ENCODE data around the gene ALDOA. TPM values are rescaled to one million over a fixed set of nuclear protein-coding genes. Genes with fewer than 3 reads are reported as not detected.
A peak's percentile ranks its signal among the peaks of the same experiment; 100 is the strongest.
"Not testable (repeated sequence)": the region's sequence is repeated elsewhere in the genome, so short reads cannot be mapped to it uniquely, and the experiment has no call there.

ALDOA gene
- total RNA-seq, 1 donor from 2014 or later: 640 TPM

GRCh38 chr16:30114411-30114810 lies 48.9 kb downstream of the ALDOA start:
- Mint-ChIP-seq H3K27me3 (ENCODE audit: low read depth) (no peaks in the 10 kb centered on the region), H3K4me3 (no peak overlapping the region), H3K36me3 (ENCODE audit: low read depth) (peaks cover 3% of the 10 kb centered on the region), H3K9me3 (no peaks in the 10 kb centered on the region), H3K27ac (ENCODE audit: unreplicated experiment) (no peak overlapping the region), H3K4me1 (peaks cover 6% of the 10 kb centered on the region)
- DNase-seq (ENCODE audit: low read depth, low spot score): no peak
- TF ChIP-seq CTCF (conservative IDR thresholded peaks at IDR 0.05): no peak

DNA sequence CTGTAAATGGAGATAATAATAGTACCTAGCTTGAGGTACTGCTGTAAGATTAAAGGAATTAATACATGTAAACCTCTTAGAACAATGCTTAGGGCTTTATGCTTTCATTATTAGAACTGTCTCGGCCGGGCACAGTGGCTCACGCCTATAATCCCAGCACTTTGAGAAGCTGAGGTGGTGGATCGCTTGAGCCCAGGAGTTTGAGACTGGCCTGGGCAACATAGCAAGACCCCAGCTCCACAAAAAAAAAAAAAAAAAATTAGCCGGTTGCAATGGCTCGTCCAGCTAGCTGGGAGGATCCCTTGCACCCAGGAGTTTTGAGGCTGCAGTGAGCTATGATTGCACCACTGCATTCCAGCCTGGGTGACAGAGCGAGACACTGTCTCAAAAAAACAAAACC lies 49.3 kb downstream of the ALDOA start:
- not testable (repeated sequence) for DNase-seq (ENCODE audit: low read depth, low spot score); H3K4me1 Mint-ChIP-seq; H3K36me3 Mint-ChIP-seq (ENCODE audit: low read depth); H3K27ac Mint-ChIP-seq (ENCODE audit: unreplicated experiment); H3K9me3 Mint-ChIP-seq; H3K27me3 Mint-ChIP-seq (ENCODE audit: low read depth)
- peak overlapping the region; percentile 34 for H3K4me3 Mint-ChIP-seq

DNA sequence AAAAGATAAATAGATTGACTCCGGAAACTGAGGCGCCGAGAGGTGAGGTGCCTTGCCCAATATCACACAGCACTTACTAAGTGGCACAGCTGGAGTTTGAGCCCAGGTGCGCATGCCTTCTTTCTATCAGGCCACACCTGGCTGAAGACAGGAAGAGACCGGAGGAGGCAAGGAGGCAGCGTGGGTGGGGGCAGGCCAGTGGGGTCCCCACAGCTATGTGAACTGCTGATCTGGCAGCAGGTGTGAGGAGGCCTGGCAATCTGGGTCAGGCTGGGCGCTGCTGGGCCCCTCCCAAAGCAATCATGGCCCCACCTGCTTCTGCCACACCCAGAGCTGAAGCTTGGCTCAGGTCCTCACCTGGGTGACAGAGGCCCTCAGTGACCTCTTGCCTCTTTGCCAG lies 49.7 kb downstream of the ALDOA start:
- Mint-ChIP-seq H3K36me3 (ENCODE audit: low read depth) (peaks cover 3% of the 10 kb centered on the region), H3K27ac (ENCODE audit: unreplicated experiment) (no peak overlapping the region), H3K27me3 (ENCODE audit: low read depth) (no peaks in the 10 kb centered on the region), H3K4me3 (peak overlapping the region; percentile 34), H3K4me1 (peaks cover 6% of the 10 kb centered on the region), H3K9me3 (no peaks in the 10 kb centered on the region)
- no peak for TF ChIP-seq CTCF (conservative IDR thresholded peaks at IDR 0.05)
- DNase-seq (ENCODE audit: low read depth, low spot score): no peak

- H3K27me3 Mint-ChIP-seq (ENCODE audit: low read depth): no peaks in the 10 kb centered on the region
- no peak overlapping the region for H3K27ac Mint-ChIP-seq (ENCODE audit: unreplicated experiment)
- H3K4me1 Mint-ChIP-seq: peaks cover 3% of the 10 kb centered on the region
- no peak for DNase-seq (ENCODE audit: low read depth, low spot score)
- H3K4me3 Mint-ChIP-seq: no peak overlapping the region
- H3K9me3 Mint-ChIP-seq: no peaks in the 10 kb centered on the region
- TF ChIP-seq CTCF (conservative IDR thresholded peaks at IDR 0.05): no peak
- H3K36me3 Mint-ChIP-seq (ENCODE audit: low read depth): no peaks in the 10 kb centered on the region
Measured at GRCh38 chr16:30116291-30117207, 51.0 kb downstream of the ALDOA start.

DNA sequence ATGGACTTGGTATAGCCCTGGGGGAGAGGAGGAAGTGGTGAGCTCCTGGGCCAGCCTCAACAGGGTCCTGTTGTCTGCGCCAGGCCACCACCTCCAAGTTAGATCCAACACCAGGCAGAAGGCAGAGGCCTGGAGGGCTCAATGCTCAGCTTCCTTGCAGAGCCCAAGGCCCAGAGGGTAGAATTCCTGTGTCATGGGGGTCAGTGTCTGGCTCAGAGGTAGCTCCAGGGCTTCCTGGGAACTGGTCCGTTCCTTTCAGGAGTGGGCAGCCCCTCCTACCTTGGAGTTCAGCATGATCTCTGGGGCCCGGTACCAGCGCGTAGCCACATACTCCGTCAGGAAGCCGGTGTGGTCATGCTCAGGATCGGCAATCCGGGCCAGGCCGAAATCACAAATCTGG lies 52.2 kb downstream of the ALDOA start:
- no peak for DNase-seq (ENCODE audit: low read depth, low spot score)
- H3K27me3 Mint-ChIP-seq (ENCODE audit: low read depth): no peaks in the 10 kb centered on the region
- no peaks in the 10 kb centered on the region for H3K36me3 Mint-ChIP-seq (ENCODE audit: low read depth)
- H3K4me3 Mint-ChIP-seq: no peak overlapping the region
- TF ChIP-seq CTCF (conservative IDR thresholded peaks at IDR 0.05): no peak
- no peaks in the 10 kb centered on the region for H3K9me3 Mint-ChIP-seq
- H3K27ac Mint-ChIP-seq (ENCODE audit: unreplicated experiment): no peak overlapping the region
- H3K4me1 Mint-ChIP-seq: peaks cover 10% of the 10 kb centered on the region

DNA sequence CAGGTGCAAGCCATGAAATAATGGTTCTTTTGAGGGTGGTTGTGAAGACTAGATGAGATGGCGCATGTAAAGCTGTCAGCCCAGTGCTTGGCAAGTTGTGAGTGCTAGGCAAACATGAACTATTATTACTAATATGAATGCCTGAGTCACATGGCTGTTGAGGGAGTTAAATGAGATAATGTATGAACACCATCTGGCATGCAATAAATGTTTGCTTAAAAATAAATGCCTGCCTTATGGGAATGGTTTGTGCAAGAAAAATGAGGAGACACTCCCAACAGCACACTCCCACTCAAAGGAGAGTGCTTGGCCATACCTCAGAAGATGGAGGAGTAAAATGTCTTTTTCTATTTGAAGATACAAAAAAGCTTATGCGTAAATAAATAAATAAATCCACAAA lies 53.9 kb downstream of the ALDOA start:
- H3K27me3 Mint-ChIP-seq (ENCODE audit: low read depth): no peaks in the 10 kb centered on the region
- DNase-seq (ENCODE audit: low read depth, low spot score): no peak
- no peaks in the 10 kb centered on the region for H3K36me3 Mint-ChIP-seq (ENCODE audit: low read depth)
- peak overlapping the region; percentile 32 for H3K4me3 Mint-ChIP-seq
- no peaks in the 10 kb centered on the region for H3K9me3 Mint-ChIP-seq
- H3K27ac Mint-ChIP-seq (ENCODE audit: unreplicated experiment): no peak overlapping the region
- TF ChIP-seq CTCF (conservative IDR thresholded peaks at IDR 0.05): no peak
- peaks cover 14% of the 10 kb centered on the region for H3K4me1 Mint-ChIP-seq

All from neural crest cell (in vitro differentiated cells).